Psoas muscle (tissue), 8 donors: Measurements from ENCODE around the gene COPE. TPM values are rescaled to one million over a fixed set of nuclear protein-coding genes. Genes with fewer than 3 reads are reported as not detected.
"Not testable (repeated sequence)": the region's sequence is repeated elsewhere in the genome, so short reads cannot be mapped to it uniquely, and the experiment has no call there.

Experiments used
- ATAC-seq, 4 donors: fragments of 200-7000 bp; cut with Tn5 transposase; one replicate each; pipeline ENCODE4 v1.9.1; 2020; ENCODE audit warnings: moderate library complexity in 3 of 4, mild to moderate bottlenecking in 2 of 4
- DNase-seq, 2 donors: peaks; one replicate each; pipeline ENCODE4 v3.0.0-alpha.2; 2020
- H3K27ac ChIP-seq: fragments of 200-600 bp; one replicate; pipeline ENCODE4 v1.8.0; 2022
- H3K27me3 ChIP-seq, 3 donors: fragments of 200-600 bp in 1 of 3; one replicate each; pipeline versions ENCODE4 v1.6.1 to v1.8.0; 2013 to 2022; ENCODE audit warnings: low read length in 2 of 3, mild to moderate bottlenecking in 2 of 3, moderate library complexity in 1 of 3; ENCODE audit not compliant: insufficient read depth in 3 of 3
- H3K36me3 ChIP-seq, 2 donors: fragments of 200-600 bp in 1 of 2; one replicate each; pipeline versions ENCODE4 v1.6.1 to v1.8.0; 2013 to 2022; ENCODE audit warnings: low read depth in 1 of 2, mild to moderate bottlenecking in 1 of 2, moderate library complexity in 1 of 2; ENCODE audit not compliant: insufficient read depth in 1 of 2
- H3K4me1 ChIP-seq: fragments of 200-600 bp; one replicate; pipeline ENCODE4 v1.8.0; 2022
- H3K4me3 ChIP-seq: fragments of 200-600 bp; one replicate; pipeline ENCODE4 v1.8.0; 2022; ENCODE audit warnings: mild to moderate bottlenecking
- H3K9me3 ChIP-seq: fragments of 200-600 bp; one replicate; pipeline ENCODE4 v1.8.0; 2022
- WGBS, 3 donors: extraction: QIAGEN DNeasy Blood & Tissue Kit; methylation state at CpG; one replicate each; pipeline versions ENCODE4 v1.1.6 to v1.1.7; 2013; 5-methylcytosine and 5-hydroxymethylcytosine counted together
- intact Hi-C, 2 donors: fragments of 100-400 bp; cut with DNase I; formaldehyde crosslinking; loops; one replicate each; pipeline versions ENCODE4 v1.11.0 to v1.14.2; 2022
- polyA plus RNA-seq, 3 donors: library from polyadenylated mRNA; stranded (reverse); fragments of 200-250 nt; gene quantifications; one replicate each; pipeline ENCODE4 v1.2.3, GENCODE V29; 2013
- total RNA-seq, 4 donors: library from RNA; stranded (reverse); fragmentation: NEBNext Ultra II Directional in 2 of 4; extraction: Animal tissue kit (Norgen Biotek cat#: 25700) in 2 of 4; gene quantifications; one replicate each; pipeline versions ENCODE4 v1.2.1 to v1.2.4, GENCODE V29; 2021 to 2023
- TF ChIP-seq, protein P1 (sequence below): fragments of 200-600 bp; IDR thresholded peaks from one replicate; pipeline ENCODE4 v1.8.0; 2022; ENCODE audit warnings: antibody characterized with exemption
- donor health status: healthy with polysubstance abuse.
- donor health status: DM: no; HTN: no; CAD: no; lungs with moderate emphysema.
- donor health status: Bipolar disorder and iron deficiency.
- donor health status: healthy.
- donor health status: DM: yes; HTN: yes; CAD: no.
- donor health status: DM: no; HTN: no; CAD: no.
- donor health status: DM: no; HTN: no; CAD: no.
- donor health status: DM: yes; HTN: yes; CAD: no.

Gene COPE
- total and polyA plus RNA-seq, 7 donors: 91.5 to 173 (median 110) TPM

GRCh38 chr19:18903156-18904037, 15.8 kb downstream of the COPE start:
- 89 to 91% (median 89%) methylated on average over 28 to 29 of the region's 29 CpGs for WGBS, 3 donors
- Histone ChIP-seq H3K9me3 (no peaks in the 10 kb centered on the region), H3K36me3 (peaks cover 7 to 64% of the 10 kb centered on the region in 2 donors), H3K27ac (no peak overlapping the region), H3K27me3 (no peaks in the 10 kb centered on the region), H3K4me1 (no peaks in the 10 kb centered on the region), H3K4me3 (no peak overlapping the region)
- ATAC-seq (no peak), DNase-seq (no peak)
- intact Hi-C loops: no loop called here
- TF ChIP-seq, protein P1, sequence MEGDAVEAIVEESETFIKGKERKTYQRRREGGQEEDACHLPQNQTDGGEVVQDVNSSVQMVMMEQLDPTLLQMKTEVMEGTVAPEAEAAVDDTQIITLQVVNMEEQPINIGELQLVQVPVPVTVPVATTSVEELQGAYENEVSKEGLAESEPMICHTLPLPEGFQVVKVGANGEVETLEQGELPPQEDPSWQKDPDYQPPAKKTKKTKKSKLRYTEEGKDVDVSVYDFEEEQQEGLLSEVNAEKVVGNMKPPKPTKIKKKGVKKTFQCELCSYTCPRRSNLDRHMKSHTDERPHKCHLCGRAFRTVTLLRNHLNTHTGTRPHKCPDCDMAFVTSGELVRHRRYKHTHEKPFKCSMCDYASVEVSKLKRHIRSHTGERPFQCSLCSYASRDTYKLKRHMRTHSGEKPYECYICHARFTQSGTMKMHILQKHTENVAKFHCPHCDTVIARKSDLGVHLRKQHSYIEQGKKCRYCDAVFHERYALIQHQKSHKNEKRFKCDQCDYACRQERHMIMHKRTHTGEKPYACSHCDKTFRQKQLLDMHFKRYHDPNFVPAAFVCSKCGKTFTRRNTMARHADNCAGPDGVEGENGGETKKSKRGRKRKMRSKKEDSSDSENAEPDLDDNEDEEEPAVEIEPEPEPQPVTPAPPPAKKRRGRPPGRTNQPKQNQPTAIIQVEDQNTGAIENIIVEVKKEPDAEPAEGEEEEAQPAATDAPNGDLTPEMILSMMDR: no peak

DNA sequence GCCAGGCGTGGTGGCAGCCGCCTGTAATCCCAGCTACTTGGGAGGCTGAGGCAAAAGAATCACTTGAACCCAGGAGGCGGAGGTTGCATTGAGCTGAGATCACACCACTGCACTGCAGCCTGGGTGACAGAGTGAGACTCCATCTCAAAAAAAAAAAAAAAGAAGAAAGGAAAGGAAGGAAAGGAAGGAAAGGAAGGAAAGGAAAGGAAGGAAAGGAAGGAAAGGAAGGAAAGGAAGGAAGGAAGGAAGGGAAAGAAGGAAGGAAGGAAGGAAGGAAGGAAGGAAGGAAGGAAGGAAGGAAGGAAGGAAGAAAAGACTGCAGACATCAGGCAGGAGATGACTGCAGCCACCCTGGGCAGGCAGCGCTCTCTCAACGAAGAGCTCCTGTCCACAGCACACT, 16.7 kb downstream of the COPE start:
- DNase-seq, H3K27ac ChIP-seq, H3K9me3 ChIP-seq, H3K4me3 ChIP-seq, ATAC-seq, intact Hi-C loops, H3K27me3 ChIP-seq, H3K4me1 ChIP-seq: not testable (repeated sequence)
- H3K36me3 ChIP-seq: peaks cover 7 to 64% of the 10 kb centered on the region in 2 donors
- WGBS, 3 donors: 91 to 97% (median 96%) methylated on average over 5 of the region's 5 CpGs

DNA sequence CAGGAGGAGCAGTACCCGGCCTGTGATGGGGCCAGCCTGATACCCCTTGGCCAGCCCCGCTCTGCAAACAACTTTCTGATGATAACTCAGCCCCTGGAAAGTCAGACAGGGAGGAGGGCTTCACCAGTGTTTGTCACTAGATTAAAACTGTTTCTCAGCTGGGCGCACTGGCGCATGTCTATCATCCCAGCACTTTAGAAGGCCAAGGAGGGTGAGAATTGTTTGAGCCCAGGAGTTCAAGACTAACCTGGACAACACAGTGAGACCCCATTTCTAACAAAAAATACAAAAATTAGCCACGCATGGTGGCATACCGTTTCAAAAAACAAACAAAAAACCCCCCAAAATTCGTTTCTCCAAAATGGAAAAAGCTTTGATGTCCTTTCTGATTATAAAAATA, 17.7 kb downstream of the COPE start:
- WGBS, 3 donors: 81 to 92% (median 82%) methylated on average over 7 of the region's 7 CpGs
- Histone ChIP-seq H3K4me1 (no peaks in the 10 kb centered on the region), H3K36me3 (peaks cover 3 to 57% of the 10 kb centered on the region in 2 donors), H3K4me3 (no peak overlapping the region), H3K27ac (no peak overlapping the region), H3K27me3 (no peaks in the 10 kb centered on the region), H3K9me3 (no peaks in the 10 kb centered on the region)
- intact Hi-C loops: no loop called here
- TF ChIP-seq, protein P1: no peak
- ATAC-seq (no peak), DNase-seq (no peak)

DNA sequence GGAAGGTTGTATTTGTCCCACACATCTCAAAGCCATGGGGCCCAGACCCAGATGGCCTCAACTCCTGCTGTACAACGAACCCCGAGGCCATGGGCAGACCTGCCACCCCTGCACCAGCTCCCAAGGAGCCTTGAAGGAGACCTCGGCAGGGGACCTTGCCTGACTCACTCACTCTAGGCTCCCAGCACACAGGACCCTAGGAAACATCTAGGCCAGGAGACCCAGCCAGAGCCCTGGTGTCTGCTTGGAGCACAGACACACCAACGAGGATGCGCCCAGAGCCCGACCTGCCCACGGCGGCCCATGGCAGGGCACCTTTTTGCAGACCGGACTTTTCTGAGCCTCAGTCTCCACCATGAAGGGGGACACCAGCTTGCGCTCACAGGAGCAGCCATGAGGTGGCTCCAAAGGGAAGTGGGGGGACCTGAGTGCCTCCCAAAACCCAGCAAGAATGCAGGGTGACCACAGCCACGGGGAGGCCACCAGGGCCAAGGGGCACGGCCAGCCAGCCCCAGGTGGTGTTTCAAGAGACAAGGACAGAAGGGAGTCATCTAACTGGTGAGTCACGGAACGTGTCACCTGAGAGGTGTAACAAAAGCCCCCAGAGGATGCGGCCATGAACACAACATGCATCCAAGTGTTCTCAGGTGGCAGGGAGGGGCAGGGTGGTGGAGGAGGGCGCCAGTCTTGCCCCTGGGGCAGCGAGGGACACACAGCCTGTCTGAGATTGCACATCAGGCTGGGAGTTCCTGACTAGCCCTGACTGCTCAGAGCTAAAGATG, 18.3 kb downstream of the COPE start:
- Histone ChIP-seq H3K36me3 (peaks cover 0 to 51% of the 10 kb centered on the region in 2 donors), H3K4me3 (no peak overlapping the region), H3K27me3 (no peaks in the 10 kb centered on the region), H3K4me1 (no peaks in the 10 kb centered on the region), H3K9me3 (no peaks in the 10 kb centered on the region), H3K27ac (no peak overlapping the region)
- TF ChIP-seq, protein P1: no peak
- intact Hi-C loops: no loop called here
- ATAC-seq (no peak), DNase-seq (no peak)
- 79 to 91% (median 81%) methylated on average over 16 to 17 of the region's 17 CpGs for WGBS, 3 donors
